ENCODE data around the gene CYP19A1.

CYP19A1 gene

GRCh38 chr15:51183076-51183475 lies 155.3 kb downstream of the CYP19A1 start:
- DNase-seq (ENCODE audit: low read depth) = no peak

GRCh38 chr15:51181905-51182304 lies 156.5 kb downstream of the CYP19A1 start:
- no peak for DNase-seq (ENCODE audit: low read depth)

- DNase-seq (ENCODE audit: low read depth) = no peak
Observed at GRCh38 chr15:51181221-51181620, 157.2 kb downstream of the CYP19A1 start.

GRCh38 chr15:51180534-51180933 lies 157.9 kb downstream of the CYP19A1 start:
- DNase-seq (ENCODE audit: low read depth) = no peak

- no peak for DNase-seq (ENCODE audit: low read depth)
Observed at GRCh38 chr15:51180011-51180410, 158.4 kb downstream of the CYP19A1 start.

GRCh38 chr15:51172193-51172592 lies 166.2 kb downstream of the CYP19A1 start:
- no peak for DNase-seq (ENCODE audit: low read depth)

- no peak for DNase-seq (ENCODE audit: low read depth)
Observed at GRCh38 chr15:51171634-51171932, 166.8 kb downstream of the CYP19A1 start.

GRCh38 chr15:51170882-51171633 lies 167.3 kb downstream of the CYP19A1 start:
- no peak for DNase-seq (ENCODE audit: low read depth)

GRCh38 chr15:51168700-51169099 lies 169.7 kb downstream of the CYP19A1 start:
- DNase-seq (ENCODE audit: low read depth) = no peak

GRCh38 chr15:51163843-51164242 lies 174.6 kb downstream of the CYP19A1 start:
- no peak for DNase-seq (ENCODE audit: low read depth)

- peak; percentile 28 for DNase-seq (ENCODE audit: low read depth)
Observed at GRCh38 chr15:51162865-51163762, 175.3 kb downstream of the CYP19A1 start.

GRCh38 chr15:51161491-51162220 lies 176.7 kb downstream of the CYP19A1 start:
- no peak for DNase-seq (ENCODE audit: low read depth)

GRCh38 chr15:51160484-51160883 lies 177.9 kb downstream of the CYP19A1 start:
- no peak for DNase-seq (ENCODE audit: low read depth)

All from stimulated activated CD8-positive, alpha-beta memory T cell treated with anti-CD3 and anti-CD28 coated beads, Interleukin-7, amount 100 ng/mL, for 24 hours (primary cell).